Colonic mucosa (tissue), 4 donors: Measurements from ENCODE around the gene TMEM217. TPM values are rescaled to one million over a fixed set of nuclear protein-coding genes. Genes with fewer than 3 reads are reported as not detected.

Experiments used
- DNase-seq: peaks from one replicate; pipeline ENCODE4 v3.0.0-alpha.2; 2020
- H3K27ac ChIP-seq: fragments of 200-600 bp; one replicate; pipeline ENCODE4 v1.8.0; 2021
- H3K27me3 ChIP-seq: fragments of 200-600 bp; one replicate; pipeline ENCODE4 v1.8.0; 2021
- H3K36me3 ChIP-seq: fragments of 200-600 bp; one replicate; pipeline ENCODE4 v1.8.0; 2021
- H3K4me1 ChIP-seq: fragments of 200-600 bp; one replicate; pipeline ENCODE4 v1.8.0; 2021; ENCODE audit warnings: mild to moderate bottlenecking
- H3K4me3 ChIP-seq: fragments of 200-600 bp; one replicate; pipeline ENCODE4 v1.8.0; 2021
- H3K9ac ChIP-seq, 2 donors: one replicate each; pipeline ENCODE4 v1.7.0; 2013; ENCODE audit warnings: control low read depth in 2 of 2, low read depth in 2 of 2, low read length in 2 of 2
- H3K9me3 ChIP-seq: fragments of 200-600 bp; one replicate; pipeline ENCODE4 v1.8.0; 2021
- intact Hi-C: fragments of 100-400 bp; cut with DNase I; formaldehyde crosslinking; loops from one replicate; pipeline ENCODE4 v1.14.1; 2022
- total RNA-seq, 2 donors: library from RNA; stranded (reverse); fragmentation: NEBNext Ultra II Directional in 1 of 2; extraction: Animal tissue kit (Norgen Biotek cat#: 25700) in 1 of 2; gene quantifications; one replicate each; pipeline ENCODE4 v1.2.1, GENCODE V29; 2021
- TF ChIP-seq, protein P1 (sequence below): fragments of 200-600 bp; IDR thresholded peaks from one replicate; pipeline ENCODE4 v1.8.0; 2022; ENCODE audit warnings: antibody characterized with exemption, mild to moderate bottlenecking
- donor health status: healthy.
- donor health status: DM: no; HTN: no; CAD: no.
- donor health status: DM: no; HTN: no; CAD: no.

The TMEM217 gene
- total RNA-seq, 2 donors from 2014 or later: 0.62 to 1.2 TPM

- intact Hi-C loops: loop anchor here (5.0 kb wide), 1 partner anchor 33 kb away; no protein-coding TSS in a partner anchor
- Histone ChIP-seq H3K4me3 (peak overlapping the region; percentile 14), H3K9ac (peak overlapping the region in 1 of 2 donors; percentile 29), H3K9me3 (no peaks in the 10 kb centered on the region), H3K27ac (peak overlapping the region; percentile 10), H3K36me3 (peaks cover 13% of the 10 kb centered on the region), H3K4me1 (no peaks in the 10 kb centered on the region), H3K27me3 (no peaks in the 10 kb centered on the region)
- TF ChIP-seq, protein P1, sequence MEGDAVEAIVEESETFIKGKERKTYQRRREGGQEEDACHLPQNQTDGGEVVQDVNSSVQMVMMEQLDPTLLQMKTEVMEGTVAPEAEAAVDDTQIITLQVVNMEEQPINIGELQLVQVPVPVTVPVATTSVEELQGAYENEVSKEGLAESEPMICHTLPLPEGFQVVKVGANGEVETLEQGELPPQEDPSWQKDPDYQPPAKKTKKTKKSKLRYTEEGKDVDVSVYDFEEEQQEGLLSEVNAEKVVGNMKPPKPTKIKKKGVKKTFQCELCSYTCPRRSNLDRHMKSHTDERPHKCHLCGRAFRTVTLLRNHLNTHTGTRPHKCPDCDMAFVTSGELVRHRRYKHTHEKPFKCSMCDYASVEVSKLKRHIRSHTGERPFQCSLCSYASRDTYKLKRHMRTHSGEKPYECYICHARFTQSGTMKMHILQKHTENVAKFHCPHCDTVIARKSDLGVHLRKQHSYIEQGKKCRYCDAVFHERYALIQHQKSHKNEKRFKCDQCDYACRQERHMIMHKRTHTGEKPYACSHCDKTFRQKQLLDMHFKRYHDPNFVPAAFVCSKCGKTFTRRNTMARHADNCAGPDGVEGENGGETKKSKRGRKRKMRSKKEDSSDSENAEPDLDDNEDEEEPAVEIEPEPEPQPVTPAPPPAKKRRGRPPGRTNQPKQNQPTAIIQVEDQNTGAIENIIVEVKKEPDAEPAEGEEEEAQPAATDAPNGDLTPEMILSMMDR: no peak
- no peak for DNase-seq
Observed at GRCh38 chr6:37174196-37174514, 83.8 kb downstream of the TMEM217 start.

GRCh38 chr6:37173493-37174195, 84.3 kb downstream of the TMEM217 start:
- Histone ChIP-seq H3K27me3 (no peaks in the 10 kb centered on the region), H3K4me1 (no peaks in the 10 kb centered on the region), H3K27ac (peak overlapping the region; percentile 94), H3K9ac (peak overlapping the region in 1 of 2 donors; percentile 29), H3K9me3 (no peaks in the 10 kb centered on the region), H3K36me3 (peaks cover 13% of the 10 kb centered on the region), H3K4me3 (peak overlapping the region; percentile 90)
- intact Hi-C loops: loop anchor here (2.0 to 5.0 kb wide), 2 partner anchors 34 to 123 kb away; no protein-coding TSS in a partner anchor
- DNase-seq: no peak
- TF ChIP-seq, protein P1: no peak

DNA sequence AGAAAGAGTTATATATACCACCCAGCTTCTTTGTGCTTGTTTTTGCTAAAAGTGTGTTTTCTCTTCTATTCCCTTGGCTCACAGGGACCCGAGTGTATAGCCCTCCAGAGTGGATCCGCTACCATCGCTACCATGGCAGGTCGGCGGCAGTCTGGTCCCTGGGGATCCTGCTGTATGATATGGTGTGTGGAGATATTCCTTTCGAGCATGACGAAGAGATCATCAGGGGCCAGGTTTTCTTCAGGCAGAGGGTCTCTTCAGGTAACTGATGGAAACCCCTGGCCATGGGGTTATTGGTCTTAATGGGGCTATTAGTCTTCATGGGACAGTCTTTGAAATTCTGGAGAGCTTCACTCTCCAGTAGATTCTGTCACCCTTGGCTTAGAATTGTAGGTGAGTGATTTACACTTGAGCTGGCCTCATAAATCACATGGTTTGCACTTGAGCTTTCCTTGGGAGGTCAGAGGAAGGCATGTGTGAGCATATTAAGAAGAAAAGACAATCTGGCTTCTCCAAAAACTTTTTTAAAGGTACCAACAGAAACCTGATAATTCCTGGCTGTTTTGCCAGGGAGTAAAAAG, 84.9 kb downstream of the TMEM217 start:
- H3K27ac ChIP-seq: peak overlapping the region; percentile 94
- TF ChIP-seq, protein P1: no peak
- peaks cover 13% of the 10 kb centered on the region for H3K36me3 ChIP-seq
- no peaks in the 10 kb centered on the region for H3K27me3 ChIP-seq
- no peaks in the 10 kb centered on the region for H3K4me1 ChIP-seq
- intact Hi-C loops: loop anchor here (2.0 to 5.0 kb wide), 2 partner anchors 34 to 122 kb away; no protein-coding TSS in a partner anchor
- H3K9me3 ChIP-seq: no peaks in the 10 kb centered on the region
- no peak for DNase-seq
- peak overlapping the region; percentile 44 to 54 for H3K9ac ChIP-seq
- peak overlapping the region; percentile 90 for H3K4me3 ChIP-seq

DNA sequence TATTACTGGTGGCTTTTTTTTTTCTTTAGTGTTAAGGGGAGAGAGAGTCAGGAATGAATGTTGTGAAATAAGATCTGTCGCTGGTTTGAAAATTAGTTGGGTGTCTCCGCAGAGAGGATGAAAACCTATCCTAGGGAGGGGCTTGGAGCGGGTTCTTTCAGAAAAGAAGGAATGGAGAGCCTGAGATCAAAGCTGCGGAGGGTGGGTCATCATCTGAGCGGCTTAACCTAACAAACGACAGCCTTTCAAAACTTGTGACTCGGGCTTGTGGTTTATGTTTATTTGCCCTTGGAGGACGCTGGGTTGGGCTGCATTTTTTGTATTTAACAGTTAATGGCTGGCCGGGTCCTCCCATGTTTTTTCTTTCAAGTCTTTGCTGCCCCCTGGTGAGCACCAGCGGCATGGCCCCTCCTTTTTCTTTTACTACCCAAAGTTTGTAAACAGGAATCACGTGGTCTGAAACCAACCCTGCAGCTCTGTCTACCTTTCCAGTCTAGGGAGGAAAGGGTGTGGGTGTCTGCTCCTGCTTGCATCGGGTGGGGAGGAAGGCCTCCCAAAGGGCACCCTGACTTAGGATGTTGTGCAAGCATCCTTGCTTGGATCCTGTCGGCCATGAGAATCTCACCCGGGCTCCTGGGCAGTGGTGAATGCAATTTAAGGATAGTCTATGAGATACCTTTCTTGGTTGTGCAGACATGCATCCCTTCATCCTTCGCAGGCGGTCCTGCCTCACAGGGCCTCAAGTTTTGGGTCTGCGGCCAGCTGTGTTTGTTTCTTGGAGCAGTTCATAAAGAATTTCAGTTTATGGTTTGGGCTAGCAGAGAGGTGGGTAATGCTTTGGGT, 85.8 kb downstream of the TMEM217 start:
- intact Hi-C loops: loop anchor here (2.0 to 5.0 kb wide), 2 partner anchors 35 to 121 kb away; no protein-coding TSS in a partner anchor
- TF ChIP-seq, protein P1: peak; percentile 91
- peak overlapping the region; percentile 90 for H3K4me3 ChIP-seq
- H3K27ac ChIP-seq: peak overlapping the region; percentile 94
- DNase-seq: peak; percentile 97
- no peaks in the 10 kb centered on the region for H3K9me3 ChIP-seq
- H3K4me1 ChIP-seq: no peaks in the 10 kb centered on the region
- H3K36me3 ChIP-seq: peaks cover 13% of the 10 kb centered on the region
- no peaks in the 10 kb centered on the region for H3K27me3 ChIP-seq
- peak overlapping the region; percentile 88 to 89 for H3K9ac ChIP-seq
